Peyer's patch (tissue), 4 donors: ENCODE data around the gene SRPRA. TPM values are rescaled to one million over a fixed set of nuclear protein-coding genes. Genes with fewer than 3 reads are reported as not detected.
A peak's percentile ranks its signal among the peaks of the same experiment; 100 is the strongest.

Experiments used
- DNase-seq, 3 donors: peaks; one replicate each; pipeline ENCODE4 v3.0.0-alpha.2; 2017 to 2019
- H3K27ac ChIP-seq, 4 donors: fragments of 200-600 bp; sonication (generic); one replicate each; pipeline ENCODE4 v1.5.1; 2016 to 2019
- H3K27me3 ChIP-seq, 2 donors: fragments of 200-600 bp; sonication (generic); one replicate each; pipeline ENCODE4 v1.5.1; 2019
- H3K36me3 ChIP-seq, 3 donors: fragments of 200-600 bp; sonication (generic); one replicate each; pipeline ENCODE4 v1.5.1; 2016 to 2019
- H3K4me1 ChIP-seq, 4 donors: fragments of 200-600 bp; sonication (generic); one replicate each; pipeline ENCODE4 v1.5.1; 2016 to 2019
- H3K4me3 ChIP-seq, 4 donors: fragments of 200-600 bp; sonication (generic); 1 replicate in 3 of 4; 2 replicates in 1 of 4; pipeline ENCODE4 v1.5.1; 2016 to 2019; ENCODE audit warnings: mild to moderate bottlenecking in 1 of 4
- H3K9me3 ChIP-seq, 4 donors: fragments of 200-600 bp; sonication (generic); one replicate each; pipeline ENCODE4 v1.5.1; 2016 to 2019; ENCODE audit warnings: mild to moderate bottlenecking in 1 of 4
- CTCF ChIP-seq, 6 experiments: fragments of 450-650 bp in 4 of 6; fragments of 200-600 bp in 2 of 6; sonication (generic) in 1 of 6; IDR thresholded peaks; one replicate each; pipeline ENCODE4 v1.5.1; 2017 to 2019; ENCODE audit warnings: antibody characterized with exemption in 6 of 6, mild to moderate bottlenecking in 3 of 6, moderate library complexity in 1 of 6
- POLR2A ChIP-seq, 2 donors: fragments of 450-650 bp; IDR thresholded peaks; one replicate each; pipeline ENCODE4 v1.5.1; 2017; ENCODE audit warnings: antibody characterized with exemption in 2 of 2, mild to moderate bottlenecking in 2 of 2, moderate library complexity in 2 of 2
- total RNA-seq, 4 donors: library from RNA; depleted of rRNA; stranded (reverse); fragments of >200 nt; gene quantifications; one replicate each; pipeline ENCODE4 v1.1.0, GENCODE V29; 2016

SRPRA gene, protein sequence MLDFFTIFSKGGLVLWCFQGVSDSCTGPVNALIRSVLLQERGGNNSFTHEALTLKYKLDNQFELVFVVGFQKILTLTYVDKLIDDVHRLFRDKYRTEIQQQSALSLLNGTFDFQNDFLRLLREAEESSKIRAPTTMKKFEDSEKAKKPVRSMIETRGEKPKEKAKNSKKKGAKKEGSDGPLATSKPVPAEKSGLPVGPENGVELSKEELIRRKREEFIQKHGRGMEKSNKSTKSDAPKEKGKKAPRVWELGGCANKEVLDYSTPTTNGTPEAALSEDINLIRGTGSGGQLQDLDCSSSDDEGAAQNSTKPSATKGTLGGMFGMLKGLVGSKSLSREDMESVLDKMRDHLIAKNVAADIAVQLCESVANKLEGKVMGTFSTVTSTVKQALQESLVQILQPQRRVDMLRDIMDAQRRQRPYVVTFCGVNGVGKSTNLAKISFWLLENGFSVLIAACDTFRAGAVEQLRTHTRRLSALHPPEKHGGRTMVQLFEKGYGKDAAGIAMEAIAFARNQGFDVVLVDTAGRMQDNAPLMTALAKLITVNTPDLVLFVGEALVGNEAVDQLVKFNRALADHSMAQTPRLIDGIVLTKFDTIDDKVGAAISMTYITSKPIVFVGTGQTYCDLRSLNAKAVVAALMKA
- 100 to 1,000 TPM in 2 of 4 donors, 10 to 100 TPM in 2; 82.9 to 109 (median 97.9) TPM for total RNA-seq

DNA sequence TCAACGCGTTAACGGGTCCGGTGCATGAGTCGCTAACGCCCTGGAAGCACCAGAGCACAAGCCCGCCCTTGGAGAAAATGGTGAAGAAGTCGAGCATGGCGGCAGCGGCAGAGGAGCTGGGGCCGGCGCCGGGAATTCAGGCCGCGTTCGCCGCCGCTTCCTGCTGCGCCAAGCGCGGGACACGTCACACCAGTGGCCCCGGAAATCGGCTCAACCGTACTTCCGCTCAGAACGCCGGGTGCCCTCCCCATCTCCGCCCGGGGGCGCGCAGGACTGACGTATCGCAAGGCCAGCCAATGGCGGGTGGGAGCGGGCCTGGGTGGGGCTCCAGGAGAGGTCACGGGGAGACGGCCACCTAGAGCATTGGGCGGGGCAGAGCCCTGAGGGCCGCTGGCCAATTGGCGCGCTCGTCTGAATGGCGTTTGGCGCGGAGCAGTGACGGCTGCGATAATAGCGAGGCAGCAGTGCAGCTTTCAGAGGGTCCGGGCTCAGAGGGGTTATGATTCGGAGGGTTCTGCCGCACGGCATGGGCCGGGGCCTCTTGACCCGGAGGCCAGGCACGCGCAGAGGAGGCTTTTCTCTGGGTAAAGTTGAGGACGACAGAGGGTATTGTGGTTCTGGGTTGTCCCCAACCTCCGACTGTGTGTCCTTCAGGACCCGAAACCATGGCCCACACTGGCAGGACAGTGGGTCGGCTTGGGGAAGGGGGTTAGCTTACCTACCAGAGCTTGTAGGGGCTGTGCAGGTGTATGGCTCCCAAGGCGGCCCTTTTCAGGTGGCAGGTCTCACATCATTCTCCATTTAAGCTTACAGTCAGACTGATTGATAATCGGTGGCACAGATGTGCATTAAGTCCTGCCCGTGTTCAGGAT, at the start of gene SRPRA, which contains the start of gene FOXRED1:
SRPRA (minus strand) TSS at position 188 of the 872 bp plus-strand sequence; CDS start at position 97, 91 bp downstream.
FOXRED1 (plus strand) TSS at position 447 of the 872 bp plus-strand sequence; CDS start at position 500, 53 bp downstream.
- peak; percentile 99 to 100 (median 100) for DNase-seq
- TF ChIP-seq POLR2A (IDR thresholded peaks at IDR 0.05) (peak; percentile 80 to 87), CTCF (IDR thresholded peaks at IDR 0.05) (peak in 1 of 6 experiments; percentile 12)
- Histone ChIP-seq H3K36me3 (peaks cover 0 to 38% (median 0%) of the 10 kb centered on the region in 3 donors), H3K27me3 (no peaks in the 10 kb centered on the region), H3K27ac (peak within 1 kb of the TSS; percentile 82 to 93 (median 88)), H3K9me3 (no peaks in the 10 kb centered on the region), H3K4me3 (peak within 1 kb of the TSS; percentile 65 to 88 (median 80)), H3K4me1 (peaks cover 0 to 18% (median 2%) of the 10 kb centered on the region in 4 donors)

DNA sequence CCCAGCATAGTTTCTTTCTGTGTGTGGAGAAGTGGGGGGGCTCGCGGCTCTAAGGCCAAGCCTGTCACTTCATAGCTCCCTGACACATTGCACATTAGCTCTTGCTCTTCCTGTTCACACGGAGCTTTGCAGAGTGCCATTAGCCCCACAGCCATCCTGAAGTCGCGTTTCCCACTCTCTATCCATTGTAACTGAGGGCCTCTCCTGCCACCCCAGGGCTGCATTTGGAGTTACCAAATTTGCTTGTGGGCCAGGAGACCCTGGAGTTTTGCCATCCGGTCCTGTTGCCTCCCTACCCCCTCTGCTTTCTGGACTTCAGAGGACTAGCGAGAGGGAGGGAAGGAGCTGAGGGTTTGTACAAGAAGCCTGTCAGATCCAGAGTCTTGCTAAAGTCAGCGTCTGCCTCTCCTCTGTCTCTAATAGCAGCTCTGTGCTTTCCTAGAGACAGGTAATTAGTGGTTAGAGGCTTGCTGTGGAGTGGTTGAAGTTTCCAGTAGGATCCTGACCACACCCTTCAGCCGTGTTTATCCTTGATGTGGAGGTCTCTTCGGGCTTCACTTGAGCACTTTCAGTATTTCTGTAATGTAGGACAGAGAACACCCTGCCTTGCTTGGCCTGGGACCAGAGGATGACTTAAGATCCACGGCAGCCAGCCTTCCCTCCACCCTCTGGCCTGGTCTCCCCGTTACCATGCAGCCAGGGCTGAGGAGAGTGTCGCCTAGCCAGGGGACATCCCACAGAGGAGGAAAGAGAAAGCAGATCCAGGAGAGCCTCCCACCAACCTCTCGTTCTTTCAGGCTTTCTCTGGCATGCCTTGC, 49.3 kb upstream of the SRPRA start:
- H3K4me3 ChIP-seq, result peak overlapping the region in 2 of 4 donors; percentile 3 to 20
- peaks cover 0 to 21% (median 3%) of the 10 kb centered on the region in 4 donors for H3K4me1 ChIP-seq
- TF ChIP-seq POLR2A (IDR thresholded peaks at IDR 0.05) (no peak), CTCF (IDR thresholded peaks at IDR 0.05) (no peak)
- no peaks in the 10 kb centered on the region for H3K9me3 ChIP-seq
- peak overlapping the region; percentile 63 to 82 (median 68) for H3K27ac ChIP-seq
- DNase-seq, result peak in 2 of 3 donors; percentile 41 to 62
- no peaks in the 10 kb centered on the region for H3K36me3 ChIP-seq
- no peaks in the 10 kb centered on the region for H3K27me3 ChIP-seq

DNA sequence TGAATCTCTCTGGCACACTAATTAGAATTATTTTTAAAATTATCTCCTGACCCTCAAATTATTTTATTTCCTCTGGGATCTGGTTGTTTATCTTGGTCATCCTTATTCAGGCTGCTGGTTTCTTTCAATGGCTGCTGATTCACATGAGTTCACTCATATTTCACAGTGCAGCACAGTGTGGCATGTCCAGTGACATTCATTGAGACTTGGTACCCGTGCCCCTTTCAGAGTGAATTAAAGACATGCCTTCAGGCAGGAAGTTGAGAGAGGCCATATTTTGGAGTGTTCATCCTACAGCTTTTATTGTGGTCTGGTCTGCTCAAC, 48.7 kb upstream of the SRPRA start:
- H3K9me3 ChIP-seq, result no peaks in the 10 kb centered on the region
- TF ChIP-seq POLR2A (IDR thresholded peaks at IDR 0.05) (no peak), CTCF (IDR thresholded peaks at IDR 0.05) (no peak)
- no peaks in the 10 kb centered on the region for H3K27me3 ChIP-seq
- no peaks in the 10 kb centered on the region for H3K36me3 ChIP-seq
- H3K27ac ChIP-seq, result peak overlapping the region; percentile 63 to 82 (median 68)
- DNase-seq, result no peak
- H3K4me1 ChIP-seq, result peaks cover 0 to 21% (median 3%) of the 10 kb centered on the region in 4 donors
- H3K4me3 ChIP-seq, result no peak overlapping the region

- Histone ChIP-seq H3K9me3 (no peaks in the 10 kb centered on the region), H3K27me3 (no peaks in the 10 kb centered on the region), H3K4me3 (no peak overlapping the region), H3K4me1 (peaks cover 0 to 21% (median 3%) of the 10 kb centered on the region in 4 donors), H3K36me3 (no peaks in the 10 kb centered on the region), H3K27ac (no peak overlapping the region)
- no peak for TF ChIP-seq CTCF (IDR thresholded peaks at IDR 0.05)
- TF ChIP-seq POLR2A (IDR thresholded peaks at IDR 0.05), result no peak
- DNase-seq, result peak in 1 of 3 donors; percentile 7
Measured at GRCh38 chr11:126313826-126314225, 45.1 kb upstream of the SRPRA start.
